Measurements from ENCODE around the gene ALDH4A1. TPM values are rescaled to one million over a fixed set of nuclear protein-coding genes. Genes with fewer than 3 reads are reported as not detected.

Gene ALDH4A1
- total and polyA plus RNA-seq, 12 donors, result 11.3 to 46.9 (median 19.8) TPM

DNA sequence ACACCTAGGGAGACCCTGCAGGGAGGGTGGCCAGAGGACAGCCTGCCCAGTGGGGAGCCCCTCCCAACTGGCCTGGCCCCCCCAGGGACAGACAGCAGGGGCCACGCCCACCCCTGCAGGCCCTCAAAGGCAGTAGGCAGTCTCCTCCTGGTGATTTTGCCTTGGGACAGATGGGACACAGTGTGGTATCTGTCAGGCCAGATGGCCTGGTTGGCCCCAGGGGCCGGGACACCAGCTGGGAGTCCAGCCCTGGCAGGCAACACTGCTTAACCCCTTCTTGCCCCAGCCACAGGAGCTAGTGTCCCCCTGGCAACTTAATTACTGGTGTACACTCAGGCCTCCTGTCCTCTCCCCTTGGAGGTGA is 36.3 kb upstream of the ALDH4A1 start:
- Histone ChIP-seq H3K9me3 (replicated peaks in 1 of 3) (no peaks in the 10 kb centered on the region), H3K27ac (peak overlapping the region in 2 of 5 donors; percentile 63 to 75), H3K36me3 (replicated peaks in 1 of 2) (no peaks in the 10 kb centered on the region), H3K27me3 (no peaks in the 10 kb centered on the region), H3K4me1 (replicated peaks in 1 of 2) (peaks cover 15 to 57% of the 10 kb centered on the region in 2 donors), H3K4me3 (no peak overlapping the region)
- DNase-seq, result peak in 1 of 7 donors; percentile 34
- 20 to 40% (median 34%) methylated on average over 2 of the region's 2 CpGs; no CpG with 5 or more reads in 1 of the 4 donors for WGBS, 4 donors
- no peak for TF ChIP-seq POLR2A (IDR thresholded peaks at IDR 0.05)
- TF ChIP-seq CTCF (IDR thresholded peaks at IDR 0.05), result no peak
- intact Hi-C loops (cut with DNase I), result no loop called here

DNA sequence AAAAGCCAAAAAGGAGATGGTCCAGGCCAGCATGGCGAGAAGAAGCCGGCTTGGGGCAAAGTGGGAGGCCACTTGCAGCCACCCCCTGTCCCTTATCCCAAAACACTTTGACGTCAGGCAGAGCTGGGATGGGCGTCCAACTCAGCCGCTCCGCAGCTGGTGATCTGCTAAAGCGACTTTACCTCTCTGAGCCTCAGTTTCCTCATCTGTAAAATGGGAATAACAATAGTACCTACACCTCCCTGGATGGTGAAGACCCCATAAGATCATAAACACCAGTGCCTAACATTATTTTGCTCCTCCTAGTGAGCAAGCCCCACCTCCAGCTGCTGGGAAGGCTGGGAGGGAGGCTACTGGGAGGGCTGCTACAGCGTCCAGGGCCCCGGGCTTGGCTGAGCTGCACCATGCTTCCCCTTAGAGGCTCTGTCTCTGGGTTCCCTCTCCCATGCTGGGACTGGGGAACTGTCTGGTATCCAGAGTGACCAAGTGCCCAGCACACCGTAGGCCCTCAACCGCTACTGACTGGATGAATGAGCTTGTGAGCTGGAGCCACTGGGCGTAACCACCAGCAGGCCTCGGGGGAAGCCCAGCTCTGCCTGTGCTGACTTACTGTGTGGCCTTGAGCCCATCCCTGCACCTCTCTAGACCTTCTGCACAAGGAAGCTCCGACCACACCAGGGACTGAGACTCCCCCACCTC is 35.8 kb upstream of the ALDH4A1 start:
- Histone ChIP-seq H3K36me3 (replicated peaks in 1 of 2) (no peaks in the 10 kb centered on the region), H3K4me1 (replicated peaks in 1 of 2) (peaks cover 15 to 57% of the 10 kb centered on the region in 2 donors), H3K4me3 (no peak overlapping the region), H3K9me3 (replicated peaks in 1 of 3) (no peaks in the 10 kb centered on the region), H3K27ac (peak overlapping the region in 2 of 5 donors; percentile 63 to 75), H3K27me3 (no peaks in the 10 kb centered on the region)
- no peak for TF ChIP-seq POLR2A (IDR thresholded peaks at IDR 0.05)
- TF ChIP-seq CTCF (IDR thresholded peaks at IDR 0.05), result no peak
- WGBS, 4 donors, result 72 to 100% (median 77%) methylated on average over 5 to 14 of the region's 14 CpGs
- peak in 6 of 7 donors; percentile 64 to 79 (median 74) for DNase-seq
- intact Hi-C loops (cut with DNase I), result no loop called here

DNA sequence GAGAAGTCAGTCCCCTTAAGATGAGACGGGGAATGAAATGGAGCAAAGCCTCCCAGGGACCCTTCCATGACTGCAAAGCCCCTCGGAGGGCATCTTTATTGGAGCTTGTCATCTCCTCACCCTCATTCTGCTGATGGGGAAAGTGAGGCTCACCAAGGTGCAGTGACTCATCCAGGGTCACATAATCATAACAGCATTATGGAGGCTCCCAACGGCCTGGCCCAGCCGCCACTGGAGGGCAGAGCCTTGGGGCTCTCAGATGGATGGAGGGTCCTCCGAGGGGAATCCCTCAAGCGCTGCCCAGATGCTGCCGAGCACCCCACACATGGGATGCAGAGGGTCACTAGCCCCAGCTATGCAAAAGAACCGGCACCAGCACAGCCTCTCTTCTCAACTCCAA is 35.2 kb upstream of the ALDH4A1 start:
- TF ChIP-seq CTCF (IDR thresholded peaks at IDR 0.05) (no peak), POLR2A (IDR thresholded peaks at IDR 0.05) (no peak)
- intact Hi-C loops (cut with DNase I), result no loop called here
- H3K9me3 ChIP-seq (replicated peaks in 1 of 3), result no peaks in the 10 kb centered on the region
- peaks cover 15 to 60% of the 10 kb centered on the region in 2 donors for H3K4me1 ChIP-seq (replicated peaks in 1 of 2)
- no peak for DNase-seq
- WGBS, 4 donors, result 77 to 100% (median 80%) methylated on average over 2 to 8 of the region's 8 CpGs
- no peak overlapping the region for H3K4me3 ChIP-seq
- H3K27ac ChIP-seq, result no peak overlapping the region
- H3K27me3 ChIP-seq, result no peaks in the 10 kb centered on the region
- no peaks in the 10 kb centered on the region for H3K36me3 ChIP-seq (replicated peaks in 1 of 2)

GRCh38 chr1:18936814-18937481 is 34.6 kb upstream of the ALDH4A1 start:
- Histone ChIP-seq H3K27ac (no peak overlapping the region), H3K9me3 (replicated peaks in 1 of 3) (no peaks in the 10 kb centered on the region), H3K4me1 (replicated peaks in 1 of 2) (peaks cover 11 to 59% of the 10 kb centered on the region in 2 donors), H3K27me3 (no peaks in the 10 kb centered on the region), H3K36me3 (replicated peaks in 1 of 2) (no peaks in the 10 kb centered on the region), H3K4me3 (no peak overlapping the region)
- DNase-seq, result no peak
- intact Hi-C loops (cut with DNase I), result no loop called here
- TF ChIP-seq CTCF (IDR thresholded peaks at IDR 0.05) (no peak), POLR2A (IDR thresholded peaks at IDR 0.05) (no peak)
- WGBS, 4 donors, result 76 to 87% (median 78%) methylated on average over 11 of the region's 11 CpGs

All from adrenal gland (tissue), 12 donors.